ENCODE data around the gene ELP2.

ELP2 gene

DNA sequence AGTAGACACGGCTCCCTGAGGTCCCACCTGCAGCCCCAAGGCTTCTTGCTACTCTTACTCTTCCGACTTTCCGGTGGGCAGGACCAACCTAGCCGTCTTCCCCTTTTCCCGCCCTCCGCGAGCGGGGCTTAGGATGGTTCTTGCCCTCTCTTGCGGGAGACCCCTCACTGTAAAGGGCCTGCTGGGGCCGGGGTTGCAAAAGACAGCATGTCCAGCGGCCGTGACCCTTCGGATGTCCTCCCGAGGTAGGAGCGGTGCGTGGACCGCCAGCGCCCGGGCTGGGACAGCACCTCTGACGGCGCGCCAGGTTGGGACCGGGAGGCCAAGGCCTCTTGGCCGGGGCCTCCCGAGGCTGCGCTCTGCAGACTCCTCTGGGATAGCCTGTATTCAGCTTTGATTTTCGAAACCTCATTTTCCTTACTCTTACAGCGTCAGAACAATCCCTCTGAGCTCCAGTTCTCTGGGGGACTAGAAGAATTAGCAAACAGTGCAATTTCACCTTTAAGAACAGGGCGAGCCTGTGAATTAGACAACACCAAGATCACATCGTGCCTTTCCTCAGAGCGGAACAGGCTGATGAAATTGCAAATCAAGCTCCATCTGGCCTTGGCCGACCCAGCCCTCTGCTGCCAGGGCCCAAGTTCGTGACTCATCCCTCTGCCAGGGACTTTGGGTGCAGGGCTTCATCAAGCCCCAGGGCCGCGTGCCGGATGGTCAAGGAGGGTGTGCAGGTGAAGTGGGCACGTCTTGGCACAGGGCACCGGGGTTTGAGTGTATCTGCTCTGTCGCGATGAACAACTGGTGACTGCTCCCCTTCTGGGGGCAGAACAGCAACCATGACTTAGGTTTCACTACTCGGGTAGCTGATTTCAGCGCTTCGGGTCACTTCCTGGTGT is 58.4 kb downstream of the ELP2 start (continued):
- TF ChIP-seq, protein P1, sequence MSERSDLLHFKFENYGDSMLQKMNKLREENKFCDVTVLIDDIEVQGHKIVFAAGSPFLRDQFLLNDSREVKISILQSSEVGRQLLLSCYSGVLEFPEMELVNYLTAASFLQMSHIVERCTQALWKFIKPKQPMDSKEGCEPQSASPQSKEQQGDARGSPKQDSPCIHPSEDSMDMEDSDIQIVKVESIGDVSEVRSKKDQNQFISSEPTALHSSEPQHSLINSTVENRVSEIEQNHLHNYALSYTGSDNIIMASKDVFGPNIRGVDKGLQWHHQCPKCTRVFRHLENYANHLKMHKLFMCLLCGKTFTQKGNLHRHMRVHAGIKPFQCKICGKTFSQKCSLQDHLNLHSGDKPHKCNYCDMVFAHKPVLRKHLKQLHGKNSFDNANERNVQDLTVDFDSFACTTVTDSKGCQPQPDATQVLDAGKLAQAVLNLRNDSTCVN (tag by site-specific recombination; optimal IDR thresholded peaks at IDR 0.05): peak; percentile 25
- TF ChIP-seq ZNF501 (tag by site-specific recombination; IDR thresholded peaks at IDR 0.05) (0 out of 2 replicates have a peak, but pooled peaks have one; percentile 13), ZNF777 (tag by site-specific recombination; IDR thresholded peaks at IDR 0.05; ENCODE audit: borderline replicate concordance) (peak; percentile 75; the same call in 1 of the 2 replicates), ZNF133 (tag by site-specific recombination; IDR thresholded peaks at IDR 0.05) (no peak), ZNF571 (tag by site-specific recombination; IDR thresholded peaks at IDR 0.05) (no peak), MYNN (tag by site-specific recombination; IDR thresholded peaks at IDR 0.05; ENCODE audit: borderline replicate concordance) (no peak), ZNF221 (tag by site-specific recombination; IDR thresholded peaks at IDR 0.05; ENCODE audit: borderline replicate concordance) (no peak), ZNF776 (tag by site-specific recombination; IDR thresholded peaks at IDR 0.05; ENCODE audit: borderline replicate concordance) (no peak), ZNF174 (tag by site-specific recombination; IDR thresholded peaks at IDR 0.05) (no peak), ZNF302 (tag by site-specific recombination; IDR thresholded peaks at IDR 0.05; ENCODE audit: low read depth) (no peak), YY1 (tag by site-specific recombination; IDR thresholded peaks at IDR 0.05) (no peak), ZNF266 (tag by site-specific recombination; IDR thresholded peaks at IDR 0.05; ENCODE audit: low read depth) (no peak), ZNF768 (tag by site-specific recombination; IDR thresholded peaks at IDR 0.05) (no peak)
- TF ChIP-seq, protein P2, sequence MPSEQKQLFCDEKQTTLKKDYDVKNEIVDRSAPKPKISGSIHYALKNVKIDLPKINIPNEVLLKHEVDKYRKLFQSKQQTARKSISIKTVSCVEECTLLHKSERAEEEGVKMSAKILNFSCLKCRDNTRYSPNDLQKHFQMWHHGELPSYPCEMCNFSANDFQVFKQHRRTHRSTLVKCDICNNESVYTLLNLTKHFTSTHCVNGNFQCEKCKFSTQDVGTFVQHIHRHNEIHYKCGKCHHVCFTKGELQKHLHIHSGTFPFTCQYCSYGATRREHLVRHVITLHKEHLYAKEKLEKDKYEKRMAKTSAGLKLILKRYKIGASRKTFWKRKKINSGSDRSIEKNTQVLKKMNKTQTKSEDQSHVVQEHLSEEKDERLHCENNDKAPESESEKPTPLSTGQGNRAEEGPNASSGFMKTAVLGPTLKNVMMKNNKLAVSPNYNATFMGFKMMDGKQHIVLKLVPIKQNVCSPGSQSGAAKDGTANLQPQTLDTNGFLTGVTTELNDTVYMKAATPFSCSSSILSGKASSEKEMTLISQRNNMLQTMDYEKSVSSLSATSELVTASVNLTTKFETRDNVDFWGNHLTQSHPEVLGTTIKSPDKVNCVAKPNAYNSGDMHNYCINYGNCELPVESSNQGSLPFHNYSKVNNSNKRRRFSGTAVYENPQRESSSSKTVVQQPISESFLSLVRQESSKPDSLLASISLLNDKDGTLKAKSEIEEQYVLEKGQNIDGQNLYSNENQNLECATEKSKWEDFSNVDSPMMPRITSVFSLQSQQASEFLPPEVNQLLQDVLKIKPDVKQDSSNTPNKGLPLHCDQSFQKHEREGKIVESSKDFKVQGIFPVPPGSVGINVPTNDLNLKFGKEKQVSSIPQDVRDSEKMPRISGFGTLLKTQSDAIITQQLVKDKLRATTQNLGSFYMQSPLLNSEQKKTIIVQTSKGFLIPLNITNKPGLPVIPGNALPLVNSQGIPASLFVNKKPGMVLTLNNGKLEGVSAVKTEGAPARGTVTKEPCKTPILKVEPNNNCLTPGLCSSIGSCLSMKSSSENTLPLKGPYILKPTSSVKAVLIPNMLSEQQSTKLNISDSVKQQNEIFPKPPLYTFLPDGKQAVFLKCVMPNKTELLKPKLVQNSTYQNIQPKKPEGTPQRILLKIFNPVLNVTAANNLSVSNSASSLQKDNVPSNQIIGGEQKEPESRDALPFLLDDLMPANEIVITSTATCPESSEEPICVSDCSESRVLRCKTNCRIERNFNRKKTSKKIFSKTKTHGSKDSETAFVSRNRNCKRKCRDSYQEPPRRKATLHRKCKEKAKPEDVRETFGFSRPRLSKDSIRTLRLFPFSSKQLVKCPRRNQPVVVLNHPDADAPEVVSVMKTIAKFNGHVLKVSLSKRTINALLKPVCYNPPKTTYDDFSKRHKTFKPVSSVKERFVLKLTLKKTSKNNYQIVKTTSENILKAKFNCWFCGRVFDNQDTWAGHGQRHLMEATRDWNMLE (tag by site-specific recombination; conservative IDR thresholded peaks at IDR 0.05; ENCODE audit: low read depth): no peak

DNA sequence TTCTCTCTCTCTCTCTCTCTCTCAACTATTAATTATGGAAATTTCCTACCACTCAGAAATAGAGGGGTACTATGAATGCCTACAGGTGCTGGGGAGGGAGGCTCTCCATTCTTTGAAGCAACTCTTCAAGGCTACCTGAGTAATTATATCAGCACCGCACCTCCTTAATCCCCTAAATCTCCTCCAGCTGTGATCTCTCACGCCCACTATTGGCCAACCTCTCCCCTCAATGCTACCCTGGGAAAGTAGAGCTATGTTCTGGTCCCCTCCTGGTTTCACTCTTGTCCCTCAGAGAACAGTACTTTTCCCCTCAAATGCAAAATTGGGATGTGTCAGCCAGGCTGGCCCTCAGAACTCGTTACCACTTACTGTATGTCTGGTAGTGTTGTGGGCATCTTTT is 59.2 kb downstream of the ELP2 start:
- Histone ChIP-seq H3K4me1 (ENCODE audit: control insufficient read depth, insufficient read depth, low read length) (no peaks in the 10 kb centered on the region), H3K36me3 (ENCODE audit: control insufficient read depth in 2 of 2, insufficient read depth in 1 of 2, low read length in 2 of 2) (no peaks in the 10 kb centered on the region), H3K27ac (ENCODE audit: extremely low read depth, low read depth, low read length) (no peak overlapping the region), H3K4me3 (ENCODE audit: low read depth, low read length) (no peak overlapping the region), H3K9me3 (ENCODE audit: control insufficient read depth, insufficient read depth, low read depth, low read length) (no peaks in the 10 kb centered on the region)
- ChIA-PET POLR2A (no interaction called here), CTCF (interaction anchor here (0.6 to 0.9 kb wide), 3 partner anchors 62 to 94 kb away, joined by 3 to 4 read pairs (median 3); no protein-coding TSS in a partner anchor)
- no peak for TF ChIP-seq SCRT2 (tag by site-specific recombination; IDR thresholded peaks at IDR 0.05)
- TF ChIP-seq ZFHX2 (tag by site-specific recombination; conservative IDR thresholded peaks at IDR 0.05): 0 out of 2 replicates have a peak, but pooled peaks have one; percentile 16
- TF ChIP-seq ZNF416 (tag by site-specific recombination; IDR thresholded peaks at IDR 0.05): no peak
- TF ChIP-seq PRDM1 (tag by site-specific recombination; IDR thresholded peaks at IDR 0.05): peak; percentile 24; the same call in 1 of the 2 replicates
